Esophagus muscularis mucosa (tissue), 4 donors: ENCODE data around the gene CRKL. TPM values are rescaled to one million over a fixed set of nuclear protein-coding genes. Genes with fewer than 3 reads are reported as not detected.
"Not testable (repeated sequence)": the region's sequence is repeated elsewhere in the genome, so short reads cannot be mapped to it uniquely, and the experiment has no call there.

Experiments
- DNase-seq: peaks from one replicate; pipeline ENCODE4 v3.0.0-alpha.2; 2017; ENCODE audit errors: extremely low spot score
- H3K27ac ChIP-seq, 4 donors: fragments of 200-600 bp; sonication (generic); replicated peaks in 1 of 4; 1 replicate in 3 of 4; 2 replicates in 1 of 4; pipeline ENCODE4 v1.5.1; 2016 to 2019; ENCODE audit warnings: mild to moderate bottlenecking in 1 of 4
- H3K27me3 ChIP-seq, 4 donors: fragments of 200-600 bp; sonication (generic); one replicate each; pipeline versions ENCODE4 v1.5.1 to v1.6.0; 2016 to 2019
- H3K36me3 ChIP-seq, 4 donors: fragments of 200-600 bp; sonication (generic); one replicate each; pipeline ENCODE4 v1.5.1; 2016 to 2019
- H3K4me1 ChIP-seq, 4 donors: fragments of 200-600 bp; sonication (generic); one replicate each; pipeline ENCODE4 v1.5.1; 2016 to 2019
- H3K4me3 ChIP-seq, 4 donors: fragments of 200-600 bp; sonication (generic); 1 replicate in 2 of 4; 2 replicates in 2 of 4; pipeline ENCODE4 v1.5.1; 2016 to 2019; ENCODE audit warnings: mild to moderate bottlenecking in 4 of 4, moderate library complexity in 1 of 4
- H3K9me3 ChIP-seq, 4 donors: fragments of 200-600 bp; sonication (generic); 1 replicate in 3 of 4; 2 replicates in 1 of 4; pipeline ENCODE4 v1.5.1; 2016 to 2019
- CTCF ChIP-seq, 3 experiments: fragments of 200-600 bp in 2 of 3; fragments of 450-650 bp in 1 of 3; sonication (generic) in 2 of 3; IDR thresholded peaks; one replicate each; pipeline ENCODE4 v1.5.1; 2017 to 2019; ENCODE audit warnings: antibody characterized with exemption in 3 of 3, mild to moderate bottlenecking in 2 of 3, moderate library complexity in 1 of 3
- EP300 ChIP-seq: sonication (generic); formaldehyde crosslinking; IDR thresholded peaks from one replicate; pipeline ENCODE4 v1.6.1; 2017; ENCODE audit warnings: antibody characterized with exemption
- POLR2A ChIP-seq: fragments of 450-650 bp; IDR thresholded peaks from one replicate; pipeline ENCODE4 v1.6.1; 2017; ENCODE audit warnings: antibody characterized with exemption, moderate library complexity, mild to moderate bottlenecking, low read depth
- POLR2AphosphoS5 ChIP-seq, 2 donors: sonication (generic); formaldehyde crosslinking; IDR thresholded peaks; one replicate each; pipeline ENCODE4 v1.6.1; 2017; ENCODE audit warnings: antibody characterized with exemption in 2 of 2
- whole genome bisulfite sequencing: methylation state at CpG from one replicate; pipeline ENCODE4 v1.1.5; 2018; 5-methylcytosine and 5-hydroxymethylcytosine counted together
- intact Hi-C: fragments of 100-400 bp; cut with DNase I; formaldehyde crosslinking; loops from one replicate; pipeline ENCODE4 v1.15.1; 2023
- total RNA-seq, 4 donors: library from RNA; depleted of rRNA; stranded (reverse); fragments of >200 nt; gene quantifications; one replicate each; pipeline versions ENCODE4 v1.1.0 to v1.2.1, GENCODE V29; 2016

CRKL gene
- total RNA-seq, 4 donors from 2014 or later, result 34.9 to 56.2 (median 47.9) TPM

GRCh38 chr22:20940186-20940651, 23.0 kb downstream of the CRKL start:
- Histone ChIP-seq H3K4me3 (no peak overlapping the region), H3K9me3 (no peaks in the 10 kb centered on the region), H3K27ac (peak overlapping the region in 1 of 4 donors; percentile 5), H3K27me3 (no peaks in the 10 kb centered on the region), H3K4me1 (peaks cover 41 to 87% (median 72%) of the 10 kb centered on the region in 4 donors), H3K36me3 (peaks cover 0 to 23% (median 17%) of the 10 kb centered on the region in 4 donors)
- WGBS, result 65% methylated on average over 3 of the region's 3 CpGs
- intact Hi-C loops, result no loop called here
- no peak for DNase-seq
- no peak for TF ChIP-seq CTCF (IDR thresholded peaks at IDR 0.05)
- no peak for TF ChIP-seq EP300
- no peak for TF ChIP-seq POLR2AphosphoS5 (IDR thresholded peaks at IDR 0.05)
- TF ChIP-seq POLR2A, result no peak

GRCh38 chr22:20940904-20941385, 23.7 kb downstream of the CRKL start:
- peaks cover 42 to 90% (median 73%) of the 10 kb centered on the region in 4 donors for H3K4me1 ChIP-seq
- WGBS, result 90% methylated on average over 4 of the region's 4 CpGs
- no peak overlapping the region for H3K4me3 ChIP-seq
- intact Hi-C loops, result no loop called here
- H3K27me3 ChIP-seq, result no peaks in the 10 kb centered on the region
- no peak for DNase-seq
- H3K27ac ChIP-seq, result peak overlapping the region in 1 of 4 donors; percentile 1
- no peaks in the 10 kb centered on the region for H3K9me3 ChIP-seq
- H3K36me3 ChIP-seq, result peaks cover 0 to 15% (median 12%) of the 10 kb centered on the region in 4 donors
- no peak for TF ChIP-seq CTCF (IDR thresholded peaks at IDR 0.05)
- no peak for TF ChIP-seq POLR2AphosphoS5 (IDR thresholded peaks at IDR 0.05)
- no peak for TF ChIP-seq EP300

- H3K27ac ChIP-seq, H3K4me3 ChIP-seq, H3K36me3 ChIP-seq, H3K9me3 ChIP-seq, H3K27me3 ChIP-seq, intact Hi-C loops, DNase-seq: not testable (repeated sequence)
- WGBS, result 83% methylated on average over 7 of the region's 7 CpGs
- H3K4me1 ChIP-seq, result peaks cover 42 to 89% (median 62%) of the 10 kb centered on the region in 4 donors
Observed at GRCh38 chr22:20942203-20942902, 25.1 kb downstream of the CRKL start.

- 96% methylated on average over 8 of the region's 8 CpGs for WGBS
- Histone ChIP-seq H3K9me3 (no peaks in the 10 kb centered on the region), H3K27ac (no peak overlapping the region), H3K36me3 (no peaks in the 10 kb centered on the region), H3K27me3 (no peaks in the 10 kb centered on the region), H3K4me3 (no peak overlapping the region), H3K4me1 (peaks cover 33 to 84% (median 53%) of the 10 kb centered on the region in 4 donors)
- DNase-seq, result no peak
- TF ChIP-seq POLR2AphosphoS5 (IDR thresholded peaks at IDR 0.05) (no peak), POLR2A (no peak), EP300 (no peak), CTCF (IDR thresholded peaks at IDR 0.05) (no peak)
- intact Hi-C loops, result no loop called here
Observed at GRCh38 chr22:20943104-20943933, 26.1 kb downstream of the CRKL start.

GRCh38 chr22:20944042-20944441, 26.8 kb downstream of the CRKL start:
- H3K4me3 ChIP-seq, result no peak overlapping the region
- no peak for DNase-seq
- no peaks in the 10 kb centered on the region for H3K9me3 ChIP-seq
- no peak overlapping the region for H3K27ac ChIP-seq
- H3K4me1 ChIP-seq, result peaks cover 30 to 76% (median 49%) of the 10 kb centered on the region in 4 donors
- intact Hi-C loops, result no loop called here
- H3K36me3 ChIP-seq, result peaks cover 0 to 2% (median 0%) of the 10 kb centered on the region in 4 donors
- 16% methylated on average over 1 of the region's 1 CpG for WGBS
- no peak for TF ChIP-seq POLR2AphosphoS5 (IDR thresholded peaks at IDR 0.05)
- no peak for TF ChIP-seq CTCF (IDR thresholded peaks at IDR 0.05)
- no peak for TF ChIP-seq EP300
- TF ChIP-seq POLR2A, result no peak
- no peaks in the 10 kb centered on the region for H3K27me3 ChIP-seq
